ENCODE data around the gene MICALL2.

The MICALL2 gene

GRCh38 chr7:1415389-1415990, 43.8 kb downstream of the MICALL2 start:
- no peak for DNase-seq (ENCODE audit: low read depth)

GRCh38 chr7:1413936-1414639, 45.2 kb downstream of the MICALL2 start:
- DNase-seq (ENCODE audit: low read depth) = no peak

GRCh38 chr7:1412322-1413261, 46.7 kb downstream of the MICALL2 start:
- peak; percentile 82 for DNase-seq (ENCODE audit: low read depth)

GRCh38 chr7:1411414-1411813, 47.9 kb downstream of the MICALL2 start:
- no peak for DNase-seq (ENCODE audit: low read depth)

- no peak for DNase-seq (ENCODE audit: low read depth)
Measured at GRCh38 chr7:1410992-1411391, 48.3 kb downstream of the MICALL2 start.

GRCh38 chr7:1409555-1409954, 49.7 kb downstream of the MICALL2 start:
- no peak for DNase-seq (ENCODE audit: low read depth)

- no peak for DNase-seq (ENCODE audit: low read depth)
Measured at GRCh38 chr7:1408466-1408865, 50.8 kb downstream of the MICALL2 start.

GRCh38 chr7:1407892-1408291, 51.4 kb downstream of the MICALL2 start:
- no peak for DNase-seq (ENCODE audit: low read depth)

- no peak for DNase-seq (ENCODE audit: low read depth)
Measured at GRCh38 chr7:1404898-1405548, 54.2 kb downstream of the MICALL2 start.

- DNase-seq (ENCODE audit: low read depth) = no peak
Measured at GRCh38 chr7:1404460-1404809, 54.8 kb downstream of the MICALL2 start.

GRCh38 chr7:1403638-1404459, 55.4 kb downstream of the MICALL2 start:
- DNase-seq (ENCODE audit: low read depth) = no peak

GRCh38 chr7:1402791-1403637, 56.3 kb downstream of the MICALL2 start:
- no peak for DNase-seq (ENCODE audit: low read depth)

- DNase-seq (ENCODE audit: low read depth) = no peak
Measured at GRCh38 chr7:1402110-1402790, 57.0 kb downstream of the MICALL2 start.

GRCh38 chr7:1401011-1401410, 58.3 kb downstream of the MICALL2 start:
- DNase-seq (ENCODE audit: low read depth) = no peak

- no peak for DNase-seq (ENCODE audit: low read depth)
Measured at GRCh38 chr7:1400371-1400770, 58.9 kb downstream of the MICALL2 start.

- no peak for DNase-seq (ENCODE audit: low read depth)
Measured at GRCh38 chr7:1397491-1398327, 61.6 kb downstream of the MICALL2 start.

- DNase-seq (ENCODE audit: low read depth) = no peak
Measured at GRCh38 chr7:1396195-1396594, 63.1 kb downstream of the MICALL2 start.

- DNase-seq (ENCODE audit: low read depth) = no peak
Measured at GRCh38 chr7:1395211-1396070, 63.8 kb downstream of the MICALL2 start.

All from activated T-helper 1 cell treated with Interleukin-2 at 50 U/mL for 16 hours (primary cell).